ENCODE results near the gene UBXN1. TPM values are rescaled to one million over a fixed set of nuclear protein-coding genes. Genes with fewer than 3 reads are reported as not detected.

UBXN1 gene
- total RNA-seq, 4 donors from 2014 or later: 192 to 277 (median 234) TPM

DNA sequence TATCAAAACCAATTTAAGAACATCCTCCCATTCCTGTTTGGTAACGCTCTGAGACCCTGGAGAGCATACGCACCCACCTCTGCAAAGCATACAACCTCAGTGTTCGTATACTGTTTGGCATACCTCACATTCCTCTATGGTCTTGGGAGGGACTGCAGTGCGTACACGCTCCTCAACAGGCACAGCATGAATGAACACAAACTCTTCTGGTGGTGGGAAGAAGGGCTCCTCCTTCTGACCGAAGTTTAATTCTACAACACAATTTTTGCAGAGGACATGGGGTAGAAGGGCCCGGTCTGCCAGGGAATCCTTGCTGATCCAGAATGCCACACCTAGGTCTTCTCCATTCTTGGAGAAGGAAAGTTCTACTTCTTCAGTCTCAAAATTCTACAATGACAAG is 43.1 kb upstream of the UBXN1 start:
- H3K4me1 ChIP-seq: peaks cover 26 to 51% (median 42%) of the 10 kb centered on the region in 4 donors
- H3K36me3 ChIP-seq: peaks cover 66 to 72% (median 70%) of the 10 kb centered on the region in 4 donors
- H3K27me3 ChIP-seq: no peaks in the 10 kb centered on the region
- WGBS: 46% methylated on average over 7 of the region's 7 CpGs
- no peak overlapping the region for H3K4me3 ChIP-seq
- TF ChIP-seq POLR2AphosphoS5 (IDR thresholded peaks at IDR 0.05) (no peak), EP300 (IDR thresholded peaks at IDR 0.05) (no peak), CTCF (IDR thresholded peaks at IDR 0.05) (no peak), POLR2A (IDR thresholded peaks at IDR 0.05; ENCODE audit: low read depth) (no peak)
- H3K9me3 ChIP-seq: no peaks in the 10 kb centered on the region
- no peak for DNase-seq (ENCODE audit: extremely low spot score)
- intact Hi-C loops (cut with DNase I): no loop called here
- peak overlapping the region in 1 of 4 donors; percentile 5 for H3K27ac ChIP-seq (replicated peaks in 1 of 4)

DNA sequence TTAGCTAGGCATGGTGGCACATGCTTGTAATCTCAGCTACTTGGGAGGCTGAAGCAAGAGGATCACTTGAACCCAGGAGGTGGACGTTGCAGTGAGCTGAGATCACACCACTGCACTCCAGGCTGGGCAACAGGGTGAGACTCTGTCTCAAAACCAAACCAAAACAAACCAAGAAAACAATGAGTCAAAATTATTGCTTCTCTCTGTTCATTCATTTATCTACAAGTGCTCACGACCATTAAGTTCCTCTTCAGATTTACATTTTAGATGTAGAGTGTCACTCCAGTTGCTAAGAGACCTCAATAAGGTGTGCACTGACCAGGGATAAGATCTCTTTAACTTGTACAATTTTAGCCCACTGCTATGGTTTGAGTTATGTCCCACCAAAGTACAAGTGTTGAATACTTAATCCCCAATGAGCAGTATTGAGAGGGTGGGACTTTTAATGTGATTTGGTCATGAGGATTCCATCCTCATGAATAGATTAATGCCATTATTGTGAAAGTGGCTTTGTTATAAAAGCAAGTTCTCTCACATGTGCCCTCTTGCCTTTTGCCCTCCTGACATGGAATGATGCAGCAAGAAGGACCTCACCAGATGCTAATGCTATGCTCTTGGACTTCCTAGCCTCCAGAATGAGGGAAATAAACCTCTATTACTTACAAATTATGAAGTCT is 40.6 kb upstream of the UBXN1 start:
- intact Hi-C loops (cut with DNase I): no loop called here
- DNase-seq (ENCODE audit: extremely low spot score): no peak
- H3K4me1 ChIP-seq: peaks cover 16 to 38% (median 26%) of the 10 kb centered on the region in 4 donors
- H3K36me3 ChIP-seq: peaks cover 91 to 98% (median 96%) of the 10 kb centered on the region in 4 donors
- no peak overlapping the region for H3K27ac ChIP-seq (replicated peaks in 1 of 4)
- WGBS: 72% methylated on average over 2 of the region's 2 CpGs
- TF ChIP-seq POLR2A (IDR thresholded peaks at IDR 0.05; ENCODE audit: low read depth): no peak
- TF ChIP-seq CTCF (IDR thresholded peaks at IDR 0.05): no peak
- no peak for TF ChIP-seq EP300 (IDR thresholded peaks at IDR 0.05)
- no peak for TF ChIP-seq POLR2AphosphoS5 (IDR thresholded peaks at IDR 0.05)
- no peaks in the 10 kb centered on the region for H3K27me3 ChIP-seq
- H3K4me3 ChIP-seq: no peak overlapping the region
- no peaks in the 10 kb centered on the region for H3K9me3 ChIP-seq

DNA sequence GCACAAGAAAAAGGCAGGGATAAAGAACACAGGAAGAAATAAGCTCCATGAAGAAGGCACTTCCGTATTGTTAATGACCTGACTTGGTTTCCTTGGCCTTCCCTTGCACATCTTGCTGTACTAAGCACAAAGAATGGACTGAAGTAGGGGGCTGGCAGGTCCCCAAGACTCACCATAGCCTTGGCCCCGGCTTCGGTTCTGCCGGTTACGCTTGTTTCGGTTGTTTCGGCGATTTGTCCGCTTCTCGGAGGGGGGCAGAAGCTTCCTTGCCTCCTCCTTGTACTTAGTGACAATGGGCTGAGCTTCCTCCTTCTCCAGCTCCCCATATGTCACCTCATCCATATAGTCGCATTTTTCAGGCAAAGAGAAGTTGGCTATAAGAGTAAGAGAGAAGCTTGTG is 37.9 kb upstream of the UBXN1 start:
- Histone ChIP-seq H3K4me1 (peaks cover 0 to 23% (median 12%) of the 10 kb centered on the region in 4 donors), H3K36me3 (peaks cover 84 to 100% (median 97%) of the 10 kb centered on the region in 4 donors), H3K9me3 (no peaks in the 10 kb centered on the region), H3K4me3 (no peak overlapping the region), H3K27me3 (no peaks in the 10 kb centered on the region), H3K27ac (replicated peaks in 1 of 4) (no peak overlapping the region)
- no peak for DNase-seq (ENCODE audit: extremely low spot score)
- TF ChIP-seq CTCF (IDR thresholded peaks at IDR 0.05) (no peak), POLR2AphosphoS5 (IDR thresholded peaks at IDR 0.05) (no peak), EP300 (IDR thresholded peaks at IDR 0.05) (no peak), POLR2A (IDR thresholded peaks at IDR 0.05; ENCODE audit: low read depth) (no peak)
- intact Hi-C loops (cut with DNase I): no loop called here
- WGBS: 84% methylated on average over 11 of the region's 11 CpGs

- intact Hi-C loops (cut with DNase I): no loop called here
- Histone ChIP-seq H3K4me3 (no peak overlapping the region), H3K36me3 (peaks cover 78 to 100% (median 97%) of the 10 kb centered on the region in 4 donors), H3K27me3 (no peaks in the 10 kb centered on the region), H3K9me3 (no peaks in the 10 kb centered on the region), H3K4me1 (peaks cover 0 to 23% (median 11%) of the 10 kb centered on the region in 4 donors), H3K27ac (replicated peaks in 1 of 4) (peak overlapping the region in 1 of 4 donors; percentile 6)
- no peak for DNase-seq (ENCODE audit: extremely low spot score)
- no peak for TF ChIP-seq POLR2AphosphoS5 (IDR thresholded peaks at IDR 0.05)
- no peak for TF ChIP-seq CTCF (IDR thresholded peaks at IDR 0.05)
- TF ChIP-seq EP300 (IDR thresholded peaks at IDR 0.05): no peak
- TF ChIP-seq POLR2A (IDR thresholded peaks at IDR 0.05; ENCODE audit: low read depth): no peak
- 89% methylated on average over 5 of the region's 5 CpGs for WGBS
Measured at GRCh38 chr11:62716206-62716605, 37.3 kb upstream of the UBXN1 start.
